GM21786 (cell line): ENCODE measurements around the gene BMPR1A.
"Not testable (repeated sequence)": the region's sequence is repeated elsewhere in the genome, so short reads cannot be mapped to it uniquely, and the experiment has no call there.

Source experiments
- ATAC-seq: cut with Tn5 transposase; IDR thresholded peaks from one replicate; pipeline ENCODE4 v1.9.1; 2021; ENCODE audit not compliant: unreplicated experiment

BMPR1A gene

GRCh38 chr10:86936661-86937501 is 180.5 kb downstream of the BMPR1A start:
- no peak for ATAC-seq

GRCh38 chr10:86937502-86938154 is 181.2 kb downstream of the BMPR1A start:
- ATAC-seq = no peak

GRCh38 chr10:86938260-86938659 is 181.8 kb downstream of the BMPR1A start:
- no peak for ATAC-seq

- not testable (repeated sequence) for ATAC-seq
Observed at GRCh38 chr10:86940076-86940475, 183.7 kb downstream of the BMPR1A start.

GRCh38 chr10:86940677-86941076 is 184.3 kb downstream of the BMPR1A start:
- ATAC-seq = no peak

- ATAC-seq = no peak
Observed at GRCh38 chr10:86941426-86941825, 185.0 kb downstream of the BMPR1A start.

GRCh38 chr10:86941991-86942421 is 185.6 kb downstream of the BMPR1A start:
- ATAC-seq = no peak

- no peak for ATAC-seq
Observed at GRCh38 chr10:86942441-86943315, 186.3 kb downstream of the BMPR1A start.

GRCh38 chr10:86943316-86944030 is 187.1 kb downstream of the BMPR1A start:
- no peak for ATAC-seq

- no peak for ATAC-seq
Observed at GRCh38 chr10:86944031-86944419, 187.6 kb downstream of the BMPR1A start.

- no peak for ATAC-seq
Observed at GRCh38 chr10:86944471-86944870, 188.1 kb downstream of the BMPR1A start.

- ATAC-seq = no peak
Observed at GRCh38 chr10:86944907-86945306, 188.5 kb downstream of the BMPR1A start.

- ATAC-seq = no peak
Observed at GRCh38 chr10:86945361-86946212, 189.2 kb downstream of the BMPR1A start.

- ATAC-seq = no peak
Observed at GRCh38 chr10:86946213-86947155, 190.1 kb downstream of the BMPR1A start.

GRCh38 chr10:86947806-86948205 is 191.4 kb downstream of the BMPR1A start:
- ATAC-seq = not testable (repeated sequence)

- ATAC-seq = no peak
Observed at GRCh38 chr10:86950349-86950748, 193.9 kb downstream of the BMPR1A start.

GRCh38 chr10:86951184-86951761 is 194.9 kb downstream of the BMPR1A start:
- no peak for ATAC-seq

GRCh38 chr10:86952106-86952505 is 195.7 kb downstream of the BMPR1A start:
- no peak for ATAC-seq
